Kidney capillary endothelial cell (primary cell): ENCODE data around the gene DHDDS.
"Not testable (repeated sequence)": the region's sequence is repeated elsewhere in the genome, so short reads cannot be mapped to it uniquely, and the experiment has no call there.

Experiments used
- DNase-seq: peaks from one replicate; pipeline ENCODE4 v3.0.0-alpha.2; 2018; ENCODE audit warnings: low spot score

Gene DHDDS, protein sequence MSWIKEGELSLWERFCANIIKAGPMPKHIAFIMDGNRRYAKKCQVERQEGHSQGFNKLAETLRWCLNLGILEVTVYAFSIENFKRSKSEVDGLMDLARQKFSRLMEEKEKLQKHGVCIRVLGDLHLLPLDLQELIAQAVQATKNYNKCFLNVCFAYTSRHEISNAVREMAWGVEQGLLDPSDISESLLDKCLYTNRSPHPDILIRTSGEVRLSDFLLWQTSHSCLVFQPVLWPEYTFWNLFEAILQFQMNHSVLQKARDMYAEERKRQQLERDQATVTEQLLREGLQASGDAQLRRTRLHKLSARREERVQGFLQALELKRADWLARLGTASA

DNA sequence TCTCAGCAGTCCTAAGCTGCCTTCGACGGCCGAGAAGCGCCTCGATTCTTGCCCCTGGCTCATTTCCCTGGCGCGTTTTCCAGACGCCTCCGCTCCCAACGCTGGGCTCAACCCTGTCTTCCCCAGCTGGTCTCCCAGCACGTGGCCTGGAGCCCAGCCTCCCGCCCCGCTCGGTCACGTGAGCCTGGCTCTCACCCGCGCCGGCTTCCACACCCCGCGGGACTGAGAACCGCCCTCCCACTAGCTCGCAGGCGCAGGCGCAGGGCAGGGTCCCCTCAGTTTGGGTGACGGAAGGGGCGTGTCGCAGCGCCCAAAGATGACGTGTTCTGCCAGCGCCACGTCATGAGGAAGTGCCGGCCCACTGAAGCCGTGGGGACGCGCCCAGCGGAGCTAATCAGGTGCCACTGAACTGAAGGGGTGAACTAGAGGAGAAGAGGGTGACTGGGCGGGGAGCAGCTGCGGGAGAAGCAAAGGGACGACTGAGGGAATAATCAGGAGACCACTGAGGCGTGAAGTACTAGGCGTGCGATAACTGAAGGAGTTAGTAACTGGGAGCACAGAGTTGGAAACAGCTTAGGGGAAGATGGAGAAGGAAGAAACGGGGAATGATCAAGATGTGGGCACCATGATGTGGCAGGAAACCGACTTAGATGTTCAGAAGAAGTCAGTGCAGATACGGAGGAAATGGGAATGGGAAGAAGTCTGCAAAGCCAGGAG, at the start of gene DHDDS:
TSS of gene DHDDS (plus strand) at position 343 of the 717 bp plus-strand sequence. CDS start 625 bp downstream, outside the sequence.
- peak; percentile 95 for DNase-seq

DNA sequence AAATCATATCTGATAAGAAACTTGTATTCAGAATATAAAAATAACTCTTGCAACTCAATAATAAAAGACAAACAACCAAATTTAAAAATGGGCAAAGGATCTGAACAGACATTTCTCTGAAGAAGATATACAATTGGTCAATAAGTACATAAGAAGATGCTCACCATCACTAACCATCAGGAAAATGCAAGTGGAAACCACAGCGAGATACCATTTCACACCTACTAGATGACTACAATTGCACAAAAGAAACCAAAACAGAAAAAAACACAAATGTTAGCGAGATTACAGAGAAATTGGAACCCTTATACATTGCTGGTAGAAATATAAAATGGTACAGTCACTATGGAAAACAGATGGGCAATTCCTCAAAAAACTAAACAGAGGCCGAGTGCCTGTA, 48.0 kb upstream of the DHDDS start:
- no peak for DNase-seq

GRCh38 chr1:26385063-26385462, 47.1 kb upstream of the DHDDS start:
- DNase-seq = not testable (repeated sequence)

DNA sequence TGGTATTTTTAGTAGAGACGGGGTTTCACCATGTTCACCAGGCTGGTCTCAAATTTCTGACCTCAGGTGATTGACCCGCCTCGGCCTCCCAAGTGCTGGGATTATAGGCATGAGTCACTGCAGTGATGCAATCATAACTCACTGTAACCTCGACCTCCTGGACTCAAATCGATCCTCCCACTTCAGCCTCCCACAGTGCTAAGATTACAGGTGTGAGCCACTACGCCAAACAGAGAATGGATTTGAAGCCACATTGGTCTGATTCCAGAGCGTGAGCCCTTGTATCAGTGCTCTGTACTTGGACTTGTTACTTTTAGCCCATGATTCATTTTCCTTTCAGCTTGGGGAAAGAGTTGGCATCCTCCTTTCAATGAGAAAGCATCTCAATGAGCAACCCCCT, 44.7 kb upstream of the DHDDS start:
- DNase-seq = no peak

- DNase-seq = no peak
Observed at GRCh38 chr1:26388791-26389445, 43.2 kb upstream of the DHDDS start.

GRCh38 chr1:26389604-26390247, 42.4 kb upstream of the DHDDS start:
- no peak for DNase-seq

DNA sequence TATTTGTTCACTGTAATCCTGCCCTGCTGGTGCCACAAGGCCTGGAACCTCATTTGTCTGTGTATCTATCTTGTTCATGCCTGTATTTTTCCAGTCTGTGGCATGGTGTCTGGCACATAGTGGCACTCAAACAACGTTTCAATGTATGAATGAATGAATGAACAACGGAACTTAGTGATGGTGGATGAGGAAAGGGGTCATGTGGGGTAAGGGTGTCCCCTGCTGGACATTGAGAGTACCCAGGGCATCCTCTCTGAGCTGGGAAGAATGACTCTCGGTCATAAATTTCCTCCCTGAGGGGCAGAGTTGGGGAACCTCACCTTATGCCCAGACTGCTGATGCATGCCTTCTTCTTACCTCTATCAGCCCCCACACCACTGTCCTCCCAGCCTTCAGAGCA, 40.7 kb upstream of the DHDDS start:
- peak; percentile 47 for DNase-seq

GRCh38 chr1:26395754-26396153, 36.4 kb upstream of the DHDDS start:
- DNase-seq = no peak

DNA sequence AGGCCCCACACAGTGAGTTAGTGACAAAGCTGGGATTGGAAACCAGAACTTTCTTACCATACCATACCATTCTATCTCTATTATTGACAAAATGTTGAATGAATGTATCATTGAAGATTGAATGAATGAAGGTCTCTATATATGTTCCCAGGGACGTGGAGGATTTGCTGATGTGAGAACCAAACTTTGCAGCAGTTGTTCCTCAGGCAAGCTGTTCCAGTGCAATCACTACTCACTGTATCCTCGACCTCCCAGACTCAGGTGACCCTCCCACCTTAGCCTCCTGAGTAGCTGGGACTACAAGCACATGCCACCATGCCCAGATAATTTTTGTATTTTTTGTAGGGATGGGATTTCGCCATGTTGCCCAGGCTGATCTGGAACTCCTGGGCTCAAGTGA, 33.1 kb upstream of the DHDDS start:
- DNase-seq = no peak

- no peak for DNase-seq
Observed at GRCh38 chr1:26401891-26402290, 30.2 kb upstream of the DHDDS start.

GRCh38 chr1:26403656-26404055, 28.5 kb upstream of the DHDDS start:
- DNase-seq = no peak

DNA sequence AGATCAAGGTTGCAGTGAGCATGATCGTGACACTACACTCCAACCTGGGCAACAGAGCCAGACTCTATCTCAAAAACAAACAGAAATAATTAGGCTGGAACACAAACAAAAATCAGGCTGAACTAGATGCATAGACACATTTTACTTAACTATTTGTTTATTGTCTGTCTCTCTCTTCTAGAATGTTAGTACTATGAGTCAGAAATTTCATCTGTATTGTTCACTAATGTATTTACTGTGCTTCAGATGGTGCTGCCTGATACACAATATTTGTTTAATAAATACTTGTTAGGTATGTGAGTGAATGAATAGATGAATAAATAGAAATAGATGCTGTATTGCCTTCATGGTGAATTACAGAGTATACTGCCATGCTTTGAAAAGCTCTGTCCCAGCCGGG, 27.5 kb upstream of the DHDDS start:
- DNase-seq = no peak

DNA sequence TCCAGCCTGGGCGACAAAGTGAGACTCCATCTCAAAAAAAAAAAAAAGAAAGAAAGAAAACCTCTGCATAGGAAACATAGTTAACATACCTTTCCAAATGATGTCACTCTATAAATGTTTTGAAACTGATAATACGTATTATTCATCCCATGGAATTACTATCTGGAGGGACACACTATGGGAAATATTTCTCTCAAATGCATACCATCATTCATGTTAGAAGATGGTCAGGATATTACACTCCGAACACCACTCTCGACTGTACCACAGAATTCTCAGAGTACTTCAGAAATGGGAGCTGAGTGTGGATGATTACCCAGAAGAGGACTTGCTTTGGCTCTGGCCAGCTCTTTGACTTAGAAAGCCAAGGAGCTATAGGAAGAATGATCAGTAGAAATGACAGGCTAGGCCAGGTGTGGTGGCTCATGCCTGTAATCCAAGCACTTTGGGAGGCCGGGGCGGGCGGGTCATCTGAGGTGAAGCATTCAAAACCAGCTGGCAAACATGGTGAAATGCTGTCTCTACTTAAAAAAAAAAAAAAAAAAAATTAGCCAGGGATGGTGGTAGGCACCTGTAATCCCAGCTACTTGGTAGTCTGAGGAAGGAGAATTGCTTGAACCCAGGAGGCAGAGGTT, 26.7 kb upstream of the DHDDS start:
- DNase-seq = no peak

DNA sequence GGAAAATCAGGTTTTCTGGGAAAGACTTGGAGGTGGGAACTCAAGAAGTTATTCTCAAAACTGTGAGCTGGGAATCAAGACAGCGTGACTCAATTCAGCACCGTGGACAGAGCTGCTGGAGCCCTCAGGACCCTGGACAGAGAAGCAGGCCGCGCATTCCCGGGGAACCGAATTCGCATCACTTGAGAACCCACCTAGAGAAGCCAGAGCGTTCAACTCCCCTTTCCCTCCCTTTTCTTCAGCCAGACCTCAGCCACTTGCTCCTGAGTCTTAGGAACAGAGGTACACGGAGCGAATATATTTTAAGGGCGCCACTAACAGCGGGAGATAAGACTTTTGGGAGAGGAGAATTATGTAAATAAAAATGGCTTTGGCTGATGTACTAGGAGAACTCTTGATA, 23.5 kb upstream of the DHDDS start:
- DNase-seq = peak; percentile 33

GRCh38 chr1:26409191-26409807, 22.8 kb upstream of the DHDDS start:
- no peak for DNase-seq

DNA sequence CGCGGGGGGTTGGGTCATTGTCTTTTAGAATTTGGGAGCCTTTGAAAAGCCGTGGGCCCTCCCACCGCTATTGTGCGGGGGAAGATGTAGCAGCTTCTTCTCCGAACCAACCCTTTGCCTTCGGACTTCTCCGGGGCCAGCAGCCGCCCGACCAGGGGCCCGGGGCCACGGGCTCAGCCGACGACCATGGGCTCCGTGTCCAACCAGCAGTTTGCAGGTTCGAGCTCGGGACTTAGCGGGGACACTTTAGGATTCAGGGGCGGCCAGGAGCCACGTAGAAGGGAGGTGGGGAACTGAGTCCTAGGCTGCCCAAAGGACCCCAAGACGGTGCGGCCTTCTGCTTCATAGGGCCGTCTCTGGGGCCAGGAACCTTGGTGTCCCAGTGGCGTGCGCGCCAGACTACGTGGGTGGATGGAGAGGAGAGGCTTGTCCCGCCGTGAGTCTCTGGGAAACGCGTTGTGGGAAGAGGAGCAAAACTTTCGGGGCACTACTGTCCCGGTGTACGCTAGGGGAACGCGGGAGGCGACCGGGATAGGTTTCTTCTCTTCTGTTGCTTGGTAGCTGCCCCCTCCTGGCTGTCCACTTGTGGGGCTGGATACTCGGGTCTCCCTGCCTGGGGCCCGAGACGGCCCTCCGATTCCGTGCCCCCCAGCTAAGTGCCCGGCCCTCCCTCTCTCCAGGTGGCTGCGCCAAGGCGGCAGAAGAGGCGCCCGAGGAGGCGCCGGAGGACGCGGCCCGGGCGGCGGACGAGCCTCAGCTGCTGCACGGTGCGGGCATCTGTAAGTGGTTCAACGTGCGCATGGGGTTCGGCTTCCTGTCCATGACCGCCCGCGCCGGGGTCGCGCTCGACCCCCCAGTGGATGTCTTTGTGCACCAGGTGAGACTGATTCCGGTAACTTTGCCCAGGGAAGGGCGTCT, 21.2 kb upstream of the DHDDS start, which contains the start of gene LIN28A:
TSS of gene LIN28A (plus strand) at position 112 of the 918 bp plus-strand sequence. CDS start at position 187, 75 bp downstream.
- DNase-seq = no peak

GRCh38 chr1:26411624-26412074, 20.5 kb upstream of the DHDDS start:
- DNase-seq = no peak

- DNase-seq = no peak
Observed at GRCh38 chr1:26412180-26412840, 19.8 kb upstream of the DHDDS start.

DNA sequence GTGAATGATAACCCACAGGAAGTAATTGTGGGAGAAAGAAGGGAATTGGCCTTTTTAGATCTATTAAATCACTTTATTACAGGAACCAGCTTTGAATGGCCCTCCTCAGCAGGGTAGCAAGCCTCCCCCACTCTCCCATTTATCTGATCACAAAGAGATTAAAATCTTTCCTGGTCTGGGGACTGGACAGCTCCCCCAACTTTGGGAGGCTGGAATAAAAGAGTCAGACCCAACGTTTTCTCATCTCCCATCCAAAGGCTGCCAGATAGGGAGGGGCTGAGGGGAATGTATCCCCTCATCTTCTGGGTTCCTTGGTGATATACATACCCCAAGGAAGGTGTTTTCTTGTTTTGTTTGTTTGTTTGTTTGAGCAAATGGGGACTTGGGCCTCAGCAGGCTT, 19.1 kb upstream of the DHDDS start:
- no peak for DNase-seq
